ENCODE data around the gene BNC2.

DNA sequence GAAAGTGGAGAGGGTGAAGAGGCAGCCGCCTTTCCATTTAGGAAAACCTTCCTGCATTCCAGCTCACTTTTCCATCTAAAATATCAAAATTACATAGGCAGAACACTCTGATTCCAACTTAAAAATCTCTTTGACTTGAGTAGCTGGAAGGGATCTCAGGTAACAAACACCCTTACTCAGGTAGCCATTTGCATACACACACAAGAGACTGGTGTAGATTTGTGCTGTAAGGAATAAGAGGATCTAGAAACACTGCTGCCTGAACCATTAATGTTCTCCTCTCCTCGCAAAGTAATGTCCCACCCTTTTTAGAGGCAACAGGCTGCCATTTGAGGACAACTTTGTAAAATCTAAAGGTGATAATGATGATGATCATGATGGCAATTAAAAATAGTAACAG is 53.5 kb downstream of the BNC2 start:
- TF ChIP-seq, protein P1, sequence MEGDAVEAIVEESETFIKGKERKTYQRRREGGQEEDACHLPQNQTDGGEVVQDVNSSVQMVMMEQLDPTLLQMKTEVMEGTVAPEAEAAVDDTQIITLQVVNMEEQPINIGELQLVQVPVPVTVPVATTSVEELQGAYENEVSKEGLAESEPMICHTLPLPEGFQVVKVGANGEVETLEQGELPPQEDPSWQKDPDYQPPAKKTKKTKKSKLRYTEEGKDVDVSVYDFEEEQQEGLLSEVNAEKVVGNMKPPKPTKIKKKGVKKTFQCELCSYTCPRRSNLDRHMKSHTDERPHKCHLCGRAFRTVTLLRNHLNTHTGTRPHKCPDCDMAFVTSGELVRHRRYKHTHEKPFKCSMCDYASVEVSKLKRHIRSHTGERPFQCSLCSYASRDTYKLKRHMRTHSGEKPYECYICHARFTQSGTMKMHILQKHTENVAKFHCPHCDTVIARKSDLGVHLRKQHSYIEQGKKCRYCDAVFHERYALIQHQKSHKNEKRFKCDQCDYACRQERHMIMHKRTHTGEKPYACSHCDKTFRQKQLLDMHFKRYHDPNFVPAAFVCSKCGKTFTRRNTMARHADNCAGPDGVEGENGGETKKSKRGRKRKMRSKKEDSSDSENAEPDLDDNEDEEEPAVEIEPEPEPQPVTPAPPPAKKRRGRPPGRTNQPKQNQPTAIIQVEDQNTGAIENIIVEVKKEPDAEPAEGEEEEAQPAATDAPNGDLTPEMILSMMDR (conservative IDR thresholded peaks at IDR 0.05; ENCODE audit: low read length), result no peak
- TF ChIP-seq EZH2phosphoT487 (IDR thresholded peaks at IDR 0.05; ENCODE audit: borderline replicate concordance, low read depth, low read length), result no peak

All from OCI-LY7 (cell line).